Stimulated activated CD8-positive, alpha-beta memory T cell treated with anti-CD3 and anti-CD28 coated beads, Interleukin-2, amount 100 ng/mL, for 1 hour (primary cell): ENCODE measurements around the gene PRDM5.
"Not testable (repeated sequence)": the region's sequence is repeated elsewhere in the genome, so short reads cannot be mapped to it uniquely, and the experiment has no call there.

Experiments used
- DNase-seq, 2 donors: peaks; one replicate each; pipeline ENCODE4 v3.0.0-alpha.2; 2020; ENCODE audit warnings: low read depth in 2 of 2

PRDM5 gene

GRCh38 chr4:120648336-120648735 is 274.2 kb downstream of the PRDM5 start:
- not testable (repeated sequence) for DNase-seq
